IMR-90 (cell line): ENCODE results near the gene FAM131B. TPM values are rescaled to one million over a fixed set of nuclear protein-coding genes. Genes with fewer than 3 reads are reported as not detected.

Experiments used
- ATAC-seq: fragments of 200-7000 bp; cut with Tn5 transposase; 2 replicates; pipeline ENCODE4 v1.9.1; 2020; ENCODE audit warnings: low read depth, mild to moderate bottlenecking, moderate library complexity
- BruUV-seq: library from RNA; stranded (reverse); fragments of 400-500 nt; replicated peaks from 2 replicates; lab custom pipeline; 2021; lab: Mats Ljungman, UMichigan
- CTCF ChIA-PET: fragments of 300-600 bp; formaldehyde crosslinking; extraction: SDS; loops from one replicate; lab custom pipeline; 2021; ENCODE audit warnings: antibody characterized with exemption; lab: Yijun Ruan, JAX
- POLR2A ChIA-PET: fragments of 300-600 bp; sonication (Branson Sonifier 250); formaldehyde crosslinking; loops from one replicate; lab custom pipeline; 2022; ENCODE audit warnings: antibody characterized with exemption; ENCODE audit not compliant: unreplicated experiment; lab: Charles Lee
- DNase-seq: peaks from one replicate; pipeline ENCODE4 v3.0.0; 2013
- H2AFZ ChIP-seq: replicated peaks from 2 replicates; pipeline ENCODE3; 2013; ENCODE audit warnings: low read length, mild to moderate bottlenecking; ENCODE audit not compliant: poor library complexity
- H2AK5ac ChIP-seq: 2 replicates; pipeline ENCODE4 v1.6.1; 2013; ENCODE audit warnings: low read depth, low read length, inconsistent platforms
- H2AK9ac ChIP-seq: replicated peaks from 2 replicates; pipeline ENCODE3; 2013; ENCODE audit warnings: mild to moderate bottlenecking, low read depth, low read length, moderate library complexity; ENCODE audit not compliant: poor library complexity
- H2BK120ac ChIP-seq: 2 replicates; pipeline ENCODE4 v1.6.1; 2013; ENCODE audit warnings: low read depth, low read length, inconsistent platforms
- H2BK15ac ChIP-seq: 3 replicates; pipeline ENCODE4 v1.6.1; 2013; ENCODE audit warnings: low read depth, low read length, inconsistent platforms
- H2BK20ac ChIP-seq: 2 replicates; pipeline ENCODE4 v1.6.1; 2013; ENCODE audit warnings: low read depth, mild to moderate bottlenecking, inconsistent platforms, low read length, moderate library complexity
- H2BK5ac ChIP-seq: 2 replicates; pipeline ENCODE4 v1.6.1; 2013; ENCODE audit warnings: mild to moderate bottlenecking, low read depth, low read length, inconsistent platforms; ENCODE audit not compliant: poor library complexity, severe bottlenecking
- H3K14ac ChIP-seq: replicated peaks from 2 replicates; pipeline ENCODE4 v1.6.1; 2013; ENCODE audit warnings: low read depth, low read length, inconsistent platforms
- H3K18ac ChIP-seq: 2 replicates; pipeline ENCODE4 v1.6.1; 2013; ENCODE audit warnings: low read depth, low read length, control low read depth
- H3K23ac ChIP-seq: 2 replicates; pipeline ENCODE4 v1.6.1; 2013; ENCODE audit warnings: low read depth, low read length, inconsistent platforms
- H3K27ac ChIP-seq: 2 replicates; pipeline ENCODE4 v1.5.1; 2013; ENCODE audit warnings: mild to moderate bottlenecking, control low read depth, low read length; ENCODE audit not compliant: insufficient read depth
- H3K27me3 ChIP-seq: 2 replicates; pipeline ENCODE4 v1.6.1; 2013; ENCODE audit warnings: low read length; ENCODE audit not compliant: control insufficient read depth, insufficient read depth
- H3K36me3 ChIP-seq: 2 replicates; pipeline ENCODE4 v1.6.1; 2013; ENCODE audit warnings: low read length, mixed read lengths; ENCODE audit not compliant: control insufficient read depth, insufficient read depth
- H3K4ac ChIP-seq: 2 replicates; pipeline ENCODE4 v1.6.1; 2013; ENCODE audit warnings: low read depth, low read length, inconsistent platforms
- H3K4me1 ChIP-seq: 2 replicates; pipeline ENCODE4 v1.6.1; 2013; ENCODE audit warnings: low read length, mixed read lengths; ENCODE audit not compliant: control insufficient read depth, insufficient read depth
- H3K4me2 ChIP-seq: 2 replicates; pipeline ENCODE4 v1.6.1; 2013; ENCODE audit warnings: low read depth, mild to moderate bottlenecking, control low read depth, low read length, moderate library complexity
- H3K4me3 ChIP-seq: 2 replicates; pipeline ENCODE4 v1.5.1; 2013; ENCODE audit warnings: low read depth, mild to moderate bottlenecking, control low read depth, low read length, moderate library complexity; ENCODE audit not compliant: insufficient read depth
- H3K56ac ChIP-seq: 2 replicates; pipeline ENCODE4 v1.6.1; 2013; ENCODE audit warnings: low read length, inconsistent platforms; ENCODE audit not compliant: insufficient read depth; ENCODE audit errors: extremely low read depth
- H3K79me1 ChIP-seq, 2 experiments: 2 replicates each; pipeline ENCODE4 v1.6.1; 2013; ENCODE audit warnings: low read length in 2 of 2, inconsistent platforms in 1 of 2, low read depth in 1 of 2
- H3K9ac ChIP-seq: 2 replicates; pipeline ENCODE4 v1.6.1; 2013; ENCODE audit warnings: low read depth, low read length, control low read depth
- H3K9me1 ChIP-seq: 2 replicates; pipeline ENCODE4 v1.6.1; 2013; ENCODE audit warnings: low read length, inconsistent platforms; ENCODE audit not compliant: insufficient read depth
- H3K9me3 ChIP-seq: 2 replicates; pipeline ENCODE4 v1.6.1; 2013; ENCODE audit warnings: low read length; ENCODE audit not compliant: control insufficient read depth, insufficient read depth
- H4K20me1 ChIP-seq: 2 replicates; pipeline ENCODE4 v1.6.1; 2013; ENCODE audit warnings: low read length, inconsistent platforms; ENCODE audit not compliant: insufficient read depth
- H4K5ac ChIP-seq: 2 replicates; pipeline ENCODE4 v1.6.1; 2013; ENCODE audit warnings: mild to moderate bottlenecking, low read depth, low read length, control low read depth
- H4K8ac ChIP-seq, 2 experiments: 2 replicates each; pipeline ENCODE4 v1.6.1; 2013; ENCODE audit warnings: low read depth in 2 of 2, low read length in 2 of 2, control low read depth in 1 of 2, inconsistent platforms in 1 of 2
- H4K91ac ChIP-seq: 2 replicates; pipeline ENCODE4 v1.6.1; 2013; ENCODE audit warnings: low read depth, low read length, inconsistent platforms; ENCODE audit not compliant: insufficient read depth
- BHLHE40 ChIP-seq: fragments of 150-350 bp; IDR thresholded peaks from 2 replicates; pipeline ENCODE4 v1.6.1; 2016; ENCODE audit warnings: mild to moderate bottlenecking, low read depth, low read length
- CEBPB ChIP-seq: IDR thresholded peaks from 2 replicates; pipeline ENCODE4 v1.6.1; 2012; ENCODE audit warnings: low read depth, low read length, improper control_type of control experiment
- WGBS, 2 experiments: methylation state at CpG; one replicate each; pipeline versions ENCODE4 v1.1.5 to v1.1.7; 2013; ENCODE audit warnings: missing lambda C conversion rate in 2 of 2; ENCODE audit not compliant: insufficient read length in 1 of 2; ENCODE audit errors: extremely low coverage in 2 of 2; 5-methylcytosine and 5-hydroxymethylcytosine counted together
- dilution Hi-C: fragments of 300-500 bp; cut with HindIII; formaldehyde crosslinking; loops from one replicate; pipeline ENCODE4 v1.14.3; 2018; ENCODE audit warnings: low sequenced_read_pairs; ENCODE audit not compliant: unreplicated experiment
- in situ Hi-C: fragments of 300-500 bp; cut with MboI; formaldehyde crosslinking; loops from 3 replicates; pipeline ENCODE4 v1.14.3; 2019; ENCODE audit warnings: low sequenced_read_pairs, inconsistent platforms, mixed read lengths
- intact Hi-C: fragments of 100-400 bp; cut with micrococcal nuclease; formaldehyde crosslinking; loops from 2 replicates; pipeline ENCODE4 v1.10.0; 2022
- polyA plus RNA-seq, 3 experiments: library from polyadenylated mRNA; depleted of rRNA; stranded (reverse); fragments of >200 nt; gene quantifications; 2 replicates each; pipeline ENCODE4 v1.2.3, GENCODE V29; 2012; ENCODE audit warnings: low replicate concordance in 1 of 3
- total RNA-seq: library from RNA; depleted of rRNA; stranded (reverse); fragments of >200 nt; gene quantifications from 2 replicates; pipeline ENCODE4 v1.2.3, GENCODE V29; 2012

The FAM131B gene
- total and polyA plus RNA-seq, 2 of the 4 experiments (the other 2 are of a cell fraction) = 3.4 to 4.3 TPM

DNA sequence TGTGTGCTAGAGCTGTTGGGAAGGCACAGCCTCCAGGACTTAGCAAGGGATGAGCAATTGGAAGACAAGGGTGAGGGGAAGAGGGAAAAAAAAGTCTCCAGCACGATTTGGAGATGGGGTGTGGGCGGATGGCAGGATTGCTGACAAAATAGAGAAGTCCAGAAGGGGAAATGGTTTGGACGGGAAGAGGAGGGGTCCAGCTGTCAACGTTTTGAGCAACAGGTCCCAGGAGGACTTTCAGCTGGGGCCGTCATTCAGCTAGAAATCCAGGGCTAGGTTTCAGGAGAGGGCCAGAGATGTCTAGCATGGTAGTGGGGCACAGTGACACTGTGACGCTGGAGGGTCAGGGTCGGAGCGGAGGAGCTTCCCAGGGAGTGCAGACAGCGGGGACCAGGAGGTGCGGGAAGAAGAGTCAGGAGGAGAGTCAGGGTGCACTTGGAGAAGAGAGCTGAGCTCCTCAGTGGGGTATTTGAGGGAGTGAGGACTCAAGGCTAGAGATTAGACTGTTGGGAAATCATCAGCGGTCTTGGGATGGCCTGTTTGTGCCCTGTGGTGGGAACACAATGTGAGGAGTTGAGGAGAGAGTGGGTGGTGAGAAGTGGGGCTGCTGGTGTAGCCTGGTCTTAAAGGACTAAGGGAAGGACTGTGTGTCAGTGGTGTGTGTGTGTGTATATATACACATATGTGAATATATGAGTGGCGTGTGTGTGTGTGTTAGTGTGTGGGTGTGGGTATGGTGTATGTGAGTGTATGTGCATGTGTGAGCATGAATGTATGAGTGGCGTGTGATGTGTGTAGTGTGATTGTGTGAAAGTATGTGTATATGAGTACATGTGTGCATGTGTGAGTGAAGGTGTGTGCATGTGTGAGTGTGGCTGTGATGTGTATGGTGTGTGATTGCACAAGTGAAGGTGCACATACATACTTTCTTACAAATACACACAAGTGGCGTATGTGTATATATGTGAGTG lies 22.4 kb upstream of the FAM131B start:
- Histone ChIP-seq H3K23ac (peak overlapping the region; percentile 97), H2BK20ac (no peak overlapping the region; the same call in 1 of the 2 replicates), H2AK9ac (peak overlapping the region; percentile 66), H3K4me3 (peak overlapping the region; percentile 68), H3K4me1 (peaks cover 43% of the 10 kb centered on the region), H2BK15ac (no peak overlapping the region), H2AK5ac (peak overlapping the region; percentile 21; the same call in 1 of the 2 replicates), H4K5ac (no peak overlapping the region), H3K27ac (peak overlapping the region; percentile 52), H3K27me3 (no peaks in the 10 kb centered on the region), H2AFZ (no peak overlapping the region), H3K18ac (no peak overlapping the region; the same call in 1 of the 2 replicates), H3K9me1 (peaks cover 33% of the 10 kb centered on the region), H3K14ac (peak overlapping the region; percentile 80), H3K79me1 (peaks cover 17 to 64% of the 10 kb centered on the region in 2 experiments; a peak in 3 of 4 replicates), H3K9ac (peak overlapping the region; percentile 97), H3K56ac (no peak overlapping the region), H4K8ac (peak overlapping the region in 1 of 2 experiments; percentile 33; a peak in 2 of 4 replicates), H3K36me3 (peaks cover 73% of the 10 kb centered on the region), H2BK120ac (no peak overlapping the region), H4K20me1 (peaks cover 82% of the 10 kb centered on the region), H3K4me2 (peak overlapping the region; percentile 93), H3K4ac (peak overlapping the region; percentile 28; the same call in 1 of the 2 replicates), H4K91ac (no peak overlapping the region), H2BK5ac (peak overlapping the region; percentile 67), H3K9me3 (no peaks in the 10 kb centered on the region)
- WGBS, 2 experiments = 79 to 100% methylated on average over 1 to 9 of the region's 14 CpGs
- dilution Hi-C loops (no loop called here), in situ Hi-C loops (no loop called here), intact Hi-C loops (loop anchor here (5.0 kb wide), 2 partner anchors 143 to 823 kb away; no protein-coding TSS in a partner anchor)
- CTCF ChIA-PET = no interaction called here
- POLR2A ChIA-PET = interaction anchor here (1.2 kb wide), 2 partner anchors 9 to 12 kb away, joined by 4 to 5 read pairs; no protein-coding TSS in a partner anchor
- no peak for ATAC-seq
- DNase-seq = no peak
- no TSS peak for BruUV-seq
- TF ChIP-seq CEBPB (peak; percentile 30; the same call in 1 of the 2 replicates), BHLHE40 (no peak)
